Measurements from ENCODE around the gene SWT1.

DNA sequence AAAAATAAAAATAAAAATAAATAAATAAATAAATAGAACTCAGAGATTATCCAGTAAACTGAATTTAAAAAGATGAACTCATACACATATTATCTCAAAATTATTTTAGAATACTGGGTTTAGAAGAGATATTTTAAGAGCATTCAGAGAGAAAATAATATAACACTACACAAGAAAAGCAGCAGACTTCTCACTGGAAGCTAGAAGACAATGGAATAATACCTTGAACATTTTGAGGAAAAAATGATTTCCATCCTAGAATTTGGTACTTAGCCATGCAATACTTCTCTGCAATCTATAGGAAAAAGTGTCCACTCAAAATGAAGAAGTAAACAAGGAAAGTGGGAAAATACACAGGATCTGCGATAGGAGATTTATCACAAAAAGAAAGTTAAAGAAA, 24.4 kb upstream of the SWT1 start:
- TF ChIP-seq SUZ12 (IDR thresholded peaks at IDR 0.05), result no peak
- TF ChIP-seq FOXM1 (IDR thresholded peaks at IDR 0.05; ENCODE audit: borderline replicate concordance), result no peak
- no peak for TF ChIP-seq SP1 (IDR thresholded peaks at IDR 0.05)
- TF ChIP-seq BHLHE40 (IDR thresholded peaks at IDR 0.05; ENCODE audit: borderline replicate concordance), result no peak
- no peak for TF ChIP-seq CTBP1 (IDR thresholded peaks at IDR 0.05; ENCODE audit: borderline replicate concordance)
- TF ChIP-seq FOXK2 (IDR thresholded peaks at IDR 0.05), result no peak

Measured in HEK293T (cell line).